Measurements from ENCODE around the gene PPP1R13B.

- TF ChIP-seq CTCF (IDR thresholded peaks at IDR 0.05) = no peak
- TF ChIP-seq POLR2A (IDR thresholded peaks at IDR 0.05) = no peak
These were observed 10.2 kb downstream of the PPP1R13B start for GRCh38 chr14:103836976-103837725.

Measured in esophagus squamous epithelium (tissue), 4 donors.